ENCODE data around the gene DKK1. TPM values are rescaled to one million over a fixed set of nuclear protein-coding genes. Genes with fewer than 3 reads are reported as not detected.
A peak's percentile ranks its signal among the peaks of the same experiment; 100 is the strongest.

Gene DKK1
- total RNA-seq, 2 donors from 2014 or later = 3.7 TPM; not detected in 1

- H3K4me3 ChIP-seq = peak overlapping the region; percentile 20 to 46
- H3K4me1 ChIP-seq = peaks cover 0 to 21% of the 10 kb centered on the region in 2 donors
- DNase-seq (ENCODE audit: low spot score) = no peak
- H3K36me3 ChIP-seq = no peaks in the 10 kb centered on the region
- H3K27ac ChIP-seq = no peak overlapping the region
- TF ChIP-seq CTCF (IDR thresholded peaks at IDR 0.05) = no peak
- no peaks in the 10 kb centered on the region for H3K9me3 ChIP-seq
- no peaks in the 10 kb centered on the region for H3K27me3 ChIP-seq
These were observed 687 bp upstream of the DKK1 start for GRCh38 chr10:52313256-52313932.

- H3K27ac ChIP-seq = no peak overlapping the region
- H3K36me3 ChIP-seq = no peaks in the 10 kb centered on the region
- no peaks in the 10 kb centered on the region for H3K9me3 ChIP-seq
- no peaks in the 10 kb centered on the region for H3K27me3 ChIP-seq
- TF ChIP-seq CTCF (IDR thresholded peaks at IDR 0.05) = no peak
- H3K4me1 ChIP-seq = peaks cover 0 to 21% of the 10 kb centered on the region in 2 donors
- H3K4me3 ChIP-seq = peak overlapping the region in 1 of 2 donors; percentile 46
- DNase-seq (ENCODE audit: low spot score) = no peak
These were observed 906 bp downstream of the DKK1 start for GRCh38 chr10:52314822-52315552.

DNA sequence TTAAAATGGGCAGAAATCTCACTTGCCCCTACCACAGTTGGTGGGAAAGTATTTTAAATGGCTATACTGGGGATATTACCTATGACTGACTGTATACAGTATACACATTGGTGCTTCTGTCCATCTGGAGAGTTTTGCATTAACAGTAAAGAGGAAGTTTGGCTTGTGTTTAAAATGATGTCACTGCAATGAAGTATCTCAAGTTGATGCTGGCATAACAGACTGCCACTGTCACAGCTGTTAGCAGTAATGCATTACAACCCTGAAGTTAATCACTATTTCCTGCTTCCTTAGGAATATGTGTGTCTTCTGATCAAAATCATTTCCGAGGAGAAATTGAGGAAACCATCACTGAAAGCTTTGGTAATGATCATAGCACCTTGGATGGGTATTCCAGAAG is 1.9 kb downstream of the DKK1 start:
- H3K4me3 ChIP-seq = no peak overlapping the region
- no peak for TF ChIP-seq CTCF (IDR thresholded peaks at IDR 0.05)
- no peak for DNase-seq (ENCODE audit: low spot score)
- peaks cover 0 to 21% of the 10 kb centered on the region in 2 donors for H3K4me1 ChIP-seq
- no peak overlapping the region for H3K27ac ChIP-seq
- H3K9me3 ChIP-seq = no peaks in the 10 kb centered on the region
- no peaks in the 10 kb centered on the region for H3K36me3 ChIP-seq
- no peaks in the 10 kb centered on the region for H3K27me3 ChIP-seq

DNA sequence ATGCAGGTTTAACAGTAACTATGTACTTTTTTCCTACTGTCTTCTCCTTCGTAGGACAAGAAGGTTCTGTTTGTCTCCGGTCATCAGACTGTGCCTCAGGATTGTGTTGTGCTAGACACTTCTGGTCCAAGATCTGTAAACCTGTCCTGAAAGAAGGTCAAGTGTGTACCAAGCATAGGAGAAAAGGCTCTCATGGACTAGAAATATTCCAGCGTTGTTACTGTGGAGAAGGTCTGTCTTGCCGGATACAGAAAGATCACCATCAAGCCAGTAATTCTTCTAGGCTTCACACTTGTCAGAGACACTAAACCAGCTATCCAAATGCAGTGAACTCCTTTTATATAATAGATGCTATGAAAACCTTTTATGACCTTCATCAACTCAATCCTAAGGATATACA is 2.4 kb downstream of the DKK1 start:
- H3K27ac ChIP-seq = no peak overlapping the region
- no peak for DNase-seq (ENCODE audit: low spot score)
- TF ChIP-seq CTCF (IDR thresholded peaks at IDR 0.05) = no peak
- H3K4me1 ChIP-seq = peaks cover 0 to 21% of the 10 kb centered on the region in 2 donors
- H3K36me3 ChIP-seq = no peaks in the 10 kb centered on the region
- no peaks in the 10 kb centered on the region for H3K27me3 ChIP-seq
- H3K9me3 ChIP-seq = no peaks in the 10 kb centered on the region
- H3K4me3 ChIP-seq = no peak overlapping the region

DNA sequence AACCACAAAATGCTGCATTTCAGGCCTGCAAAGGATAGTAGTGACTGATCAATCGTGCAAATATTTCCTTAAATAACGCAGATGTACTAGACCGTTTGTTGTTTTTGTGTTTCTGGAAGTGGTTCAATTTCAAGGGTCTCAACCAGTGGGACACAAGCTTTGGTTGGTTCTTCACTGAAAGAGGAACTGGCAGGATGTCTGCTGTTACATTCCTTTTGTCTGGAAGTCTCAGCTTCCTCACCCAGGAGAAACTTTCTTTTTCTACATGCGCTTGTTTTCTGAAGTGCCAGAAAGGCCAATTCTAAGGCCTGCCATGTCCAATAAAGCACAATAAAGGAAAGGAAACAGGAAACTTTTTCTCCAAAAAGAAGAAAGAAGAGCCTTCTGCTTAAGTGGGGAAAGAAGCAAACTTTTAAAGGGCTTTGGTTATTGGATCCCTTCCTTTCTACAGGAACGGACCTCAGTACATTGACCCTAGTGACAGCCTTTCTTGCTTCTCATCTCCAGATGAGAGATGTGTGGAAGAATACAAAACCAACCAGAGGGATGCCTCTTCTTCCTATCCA is 4.1 kb downstream of the DKK1 start:
- Histone ChIP-seq H3K4me1 (peaks cover 0 to 17% of the 10 kb centered on the region in 2 donors), H3K27me3 (no peaks in the 10 kb centered on the region), H3K36me3 (no peaks in the 10 kb centered on the region), H3K9me3 (no peaks in the 10 kb centered on the region), H3K27ac (no peak overlapping the region), H3K4me3 (no peak overlapping the region)
- no peak for DNase-seq (ENCODE audit: low spot score)
- no peak for TF ChIP-seq CTCF (IDR thresholded peaks at IDR 0.05)

Measured in right atrium auricular region (tissue), 2 donors.